MM.1S (cell line): Measurements from ENCODE around the gene EPHB1.

Experiments used
- EZH2 ChIP-seq: fragments of 300-600 bp; sonication (generic); optimal IDR thresholded peaks from 2 replicates; pipeline ENCODE3; 2017; ENCODE audit warnings: low read depth, mild to moderate bottlenecking, antibody characterized with exemption, low read length, mixed read lengths
- EZH2phosphoT487 ChIP-seq: fragments of 300-600 bp; sonication (generic); IDR thresholded peaks from 2 replicates; pipeline ENCODE4 v1.6.1; 2018; ENCODE audit warnings: antibody characterized with exemption, low read length
- TF ChIP-seq, protein P1 (sequence below): fragments of 300-600 bp; sonication (generic); IDR thresholded peaks from 2 replicates; pipeline ENCODE4 v1.5.1; 2016; ENCODE audit warnings: antibody characterized with exemption, low read length, mixed read lengths

DNA sequence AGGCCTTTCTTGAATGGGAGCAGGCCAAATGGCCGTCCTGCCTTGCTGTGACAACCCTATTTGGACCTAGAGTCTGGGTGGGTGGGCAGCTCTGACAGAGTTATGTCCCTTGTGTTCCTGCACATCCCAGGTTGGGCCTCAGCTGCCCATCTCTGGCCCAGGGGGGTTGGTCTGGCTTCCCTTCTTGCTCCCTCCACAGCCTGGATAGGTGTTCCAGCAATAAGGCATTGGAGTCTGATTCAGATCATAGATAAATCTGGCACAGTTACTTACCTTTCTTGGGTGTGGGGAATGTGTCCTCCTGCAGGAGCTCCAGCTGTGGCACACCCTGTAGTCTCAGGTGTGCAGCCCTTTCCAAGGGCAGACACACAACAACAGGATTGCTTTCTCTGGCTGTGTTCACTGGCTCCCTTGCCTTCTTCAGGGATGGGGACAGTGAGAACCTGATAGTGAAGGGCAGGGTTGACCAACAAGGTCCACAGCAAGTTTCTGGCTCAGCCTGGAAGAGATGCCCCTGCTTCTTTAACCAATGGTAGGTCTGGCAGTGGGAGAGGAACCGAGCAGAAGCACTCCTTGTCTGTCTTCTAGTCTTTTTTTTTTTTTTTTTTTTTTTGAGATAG is 177.9 kb downstream of the EPHB1 start:
- TF ChIP-seq, protein P1, sequence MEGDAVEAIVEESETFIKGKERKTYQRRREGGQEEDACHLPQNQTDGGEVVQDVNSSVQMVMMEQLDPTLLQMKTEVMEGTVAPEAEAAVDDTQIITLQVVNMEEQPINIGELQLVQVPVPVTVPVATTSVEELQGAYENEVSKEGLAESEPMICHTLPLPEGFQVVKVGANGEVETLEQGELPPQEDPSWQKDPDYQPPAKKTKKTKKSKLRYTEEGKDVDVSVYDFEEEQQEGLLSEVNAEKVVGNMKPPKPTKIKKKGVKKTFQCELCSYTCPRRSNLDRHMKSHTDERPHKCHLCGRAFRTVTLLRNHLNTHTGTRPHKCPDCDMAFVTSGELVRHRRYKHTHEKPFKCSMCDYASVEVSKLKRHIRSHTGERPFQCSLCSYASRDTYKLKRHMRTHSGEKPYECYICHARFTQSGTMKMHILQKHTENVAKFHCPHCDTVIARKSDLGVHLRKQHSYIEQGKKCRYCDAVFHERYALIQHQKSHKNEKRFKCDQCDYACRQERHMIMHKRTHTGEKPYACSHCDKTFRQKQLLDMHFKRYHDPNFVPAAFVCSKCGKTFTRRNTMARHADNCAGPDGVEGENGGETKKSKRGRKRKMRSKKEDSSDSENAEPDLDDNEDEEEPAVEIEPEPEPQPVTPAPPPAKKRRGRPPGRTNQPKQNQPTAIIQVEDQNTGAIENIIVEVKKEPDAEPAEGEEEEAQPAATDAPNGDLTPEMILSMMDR = no peak
- no peak for TF ChIP-seq EZH2
- no peak for TF ChIP-seq EZH2phosphoT487
